Measurements from ENCODE around the gene COQ9. TPM values are rescaled to one million over a fixed set of nuclear protein-coding genes. Genes with fewer than 3 reads are reported as not detected.

Gene COQ9
- total RNA-seq, 1 donor from 2014 or later: 156 TPM

- intact Hi-C loops (cut with DNase I): no loop called here
- DNase-seq (ENCODE audit: low spot score): peak; percentile 51
Measured at GRCh38 chr16:57469917-57470470, 22.7 kb downstream of the COQ9 start.

GRCh38 chr16:57470711-57471110 lies 23.4 kb downstream of the COQ9 start:
- intact Hi-C loops (cut with DNase I): no loop called here
- DNase-seq (ENCODE audit: low spot score): peak; percentile 82

GRCh38 chr16:57471209-57471608 lies 23.9 kb downstream of the COQ9 start:
- DNase-seq (ENCODE audit: low spot score): peak; percentile 6
- intact Hi-C loops (cut with DNase I): no loop called here

- intact Hi-C loops (cut with DNase I): no loop called here
- DNase-seq (ENCODE audit: low spot score): peak; percentile 47
Measured at GRCh38 chr16:57471852-57472664, 24.8 kb downstream of the COQ9 start.

GRCh38 chr16:57472665-57473060 lies 25.4 kb downstream of the COQ9 start:
- intact Hi-C loops (cut with DNase I): no loop called here
- peak; percentile 56 for DNase-seq (ENCODE audit: low spot score)

- intact Hi-C loops (cut with DNase I): no loop called here
- DNase-seq (ENCODE audit: low spot score): peak; percentile 33
Measured at GRCh38 chr16:57473176-57473840, 26.0 kb downstream of the COQ9 start.

GRCh38 chr16:57473906-57474305 lies 26.6 kb downstream of the COQ9 start:
- intact Hi-C loops (cut with DNase I): no loop called here
- peak; percentile 63 for DNase-seq (ENCODE audit: low spot score)

GRCh38 chr16:57474671-57475661 lies 27.7 kb downstream of the COQ9 start:
- DNase-seq (ENCODE audit: low spot score): peak; percentile 55
- intact Hi-C loops (cut with DNase I): loop anchor here (5.0 kb wide), 1 partner anchor 42 kb away; no protein-coding TSS in a partner anchor

GRCh38 chr16:57475711-57476339 lies 28.5 kb downstream of the COQ9 start:
- intact Hi-C loops (cut with DNase I): loop anchor here (5.0 kb wide), 1 partner anchor 41 kb away; no protein-coding TSS in a partner anchor
- peak; percentile 81 for DNase-seq (ENCODE audit: low spot score)

- peak; percentile 46 for DNase-seq (ENCODE audit: low spot score)
- intact Hi-C loops (cut with DNase I): loop anchor here (5.0 kb wide), 1 partner anchor 41 kb away; no protein-coding TSS in a partner anchor
Measured at GRCh38 chr16:57476546-57477410, 29.5 kb downstream of the COQ9 start.

- intact Hi-C loops (cut with DNase I): loop anchor here (5.0 kb wide), 1 partner anchor 40 kb away; no protein-coding TSS in a partner anchor
- DNase-seq (ENCODE audit: low spot score): peak; percentile 35
Measured at GRCh38 chr16:57477531-57478202, 30.4 kb downstream of the COQ9 start.

- intact Hi-C loops (cut with DNase I): loop anchor here (5.0 kb wide), 1 partner anchor 39 kb away; no protein-coding TSS in a partner anchor
- DNase-seq (ENCODE audit: low spot score): peak; percentile 59
Measured at GRCh38 chr16:57478396-57479204, 31.3 kb downstream of the COQ9 start.

- intact Hi-C loops (cut with DNase I): loop anchor here (5.0 kb wide), 1 partner anchor 38 kb away; no protein-coding TSS in a partner anchor
- DNase-seq (ENCODE audit: low spot score): peak; percentile 72
Measured at GRCh38 chr16:57479205-57479975, 32.1 kb downstream of the COQ9 start.

- intact Hi-C loops (cut with DNase I): loop anchor here (5.0 kb wide), 1 partner anchor 37 kb away; no protein-coding TSS in a partner anchor
- DNase-seq (ENCODE audit: low spot score): peak; percentile 76
Measured at GRCh38 chr16:57479976-57480753, 32.9 kb downstream of the COQ9 start.

GRCh38 chr16:57480754-57481230 lies 33.5 kb downstream of the COQ9 start:
- intact Hi-C loops (cut with DNase I): no loop called here
- DNase-seq (ENCODE audit: low spot score): peak; percentile 55
